HG03066 (cell line): ENCODE results near the gene PTPN2.
"Not testable (repeated sequence)": the region's sequence is repeated elsewhere in the genome, so short reads cannot be mapped to it uniquely, and the experiment has no call there.

ENCODE experiments used
- ATAC-seq: cut with Tn5 transposase; IDR thresholded peaks from one replicate; pipeline ENCODE4 v1.9.1; 2021; ENCODE audit warnings: low read depth; ENCODE audit not compliant: unreplicated experiment

PTPN2 gene

GRCh38 chr18:12895014-12895413, 11.0 kb upstream of the PTPN2 start:
- ATAC-seq: no peak

GRCh38 chr18:12891561-12891960, 7.5 kb upstream of the PTPN2 start:
- no peak for ATAC-seq

GRCh38 chr18:12890964-12891363, 6.9 kb upstream of the PTPN2 start:
- ATAC-seq: no peak

GRCh38 chr18:12886498-12887126, 2.6 kb upstream of the PTPN2 start:
- no peak for ATAC-seq

GRCh38 chr18:12885500-12885899, 1.5 kb upstream of the PTPN2 start:
- no peak for ATAC-seq

GRCh38 chr18:12884406-12885323, 628 bp upstream of the PTPN2 start:
- ATAC-seq: no peak

- peak; percentile 20 for ATAC-seq
Measured at GRCh38 chr18:12883372-12883683, 709 bp downstream of the PTPN2 start.

- no peak for ATAC-seq
Measured at GRCh38 chr18:12882453-12883371, 1.3 kb downstream of the PTPN2 start.

GRCh38 chr18:12880541-12880910, 3.5 kb downstream of the PTPN2 start:
- ATAC-seq: no peak

GRCh38 chr18:12879840-12880540, 4.0 kb downstream of the PTPN2 start:
- ATAC-seq: no peak

GRCh38 chr18:12874992-12875391, 9.0 kb downstream of the PTPN2 start:
- ATAC-seq: not testable (repeated sequence)

GRCh38 chr18:12873961-12874567, 10.0 kb downstream of the PTPN2 start:
- not testable (repeated sequence) for ATAC-seq

GRCh38 chr18:12872408-12872807, 11.6 kb downstream of the PTPN2 start:
- no peak for ATAC-seq

GRCh38 chr18:12868576-12868975, 15.5 kb downstream of the PTPN2 start:
- ATAC-seq: no peak

GRCh38 chr18:12867441-12868123, 16.5 kb downstream of the PTPN2 start:
- ATAC-seq: no peak

GRCh38 chr18:12863687-12864216, 20.3 kb downstream of the PTPN2 start:
- no peak for ATAC-seq

GRCh38 chr18:12862874-12863482, 21.1 kb downstream of the PTPN2 start:
- no peak for ATAC-seq

- no peak for ATAC-seq
Measured at GRCh38 chr18:12862467-12862866, 21.6 kb downstream of the PTPN2 start.

GRCh38 chr18:12861637-12862036, 22.4 kb downstream of the PTPN2 start:
- no peak for ATAC-seq
